ENCODE results near the gene SNX8. TPM values are rescaled to one million over a fixed set of nuclear protein-coding genes. Genes with fewer than 3 reads are reported as not detected.

Gene SNX8
- total and polyA plus RNA-seq, 4 experiments from 2014 or later = 6.6 to 9.9 (median 7.2) TPM

- Mint-ChIP-seq H3K27me3 (no peaks in the 10 kb centered on the region), H3K27ac (peak overlapping the region in 6 of 7 donors; percentile 5 to 79 (median 45)), H3K9me3 (no peaks in the 10 kb centered on the region), H3K4me3 (peak overlapping the region; percentile 17 to 89 (median 58)), H3K4me1 (peaks cover 30 to 63% (median 48%) of the 10 kb centered on the region in 4 donors), H3K36me3 (peaks cover 16 to 39% of the 10 kb centered on the region in 2 donors)
- ChIA-PET CTCF (ENCODE audit: partially characterized antibody) (no interaction called here), POLR2A (ENCODE audit: partially characterized antibody) (no interaction called here)
- peaks cover 54% of the 10 kb centered on the region for H3K4me1 ChIP-seq (ENCODE audit: insufficient read depth, low read length)
- H3K27me3 ChIP-seq (ENCODE audit: insufficient read depth, low read length) = no peaks in the 10 kb centered on the region
- no peak for DNase-seq
- no peaks in the 10 kb centered on the region for H3K9me3 ChIP-seq (ENCODE audit: control insufficient read depth in 1 of 2, low read length in 2 of 2)
- H3K36me3 ChIP-seq (ENCODE audit: insufficient read depth, low read length) = peaks cover 9% of the 10 kb centered on the region
- no peak overlapping the region for H3K4me3 ChIP-seq (ENCODE audit: low read length in 2 of 2)
- H3K27ac ChIP-seq (ENCODE audit: low read depth, low read length) = no peak overlapping the region
- intact Hi-C loops (cut with micrococcal nuclease) = no loop called here
Measured at GRCh38 chr7:2357165-2357564, 42.9 kb upstream of the SNX8 start.

- ChIA-PET POLR2A (ENCODE audit: partially characterized antibody) (interaction anchor here (3.0 to 3.4 kb wide), 2 partner anchors 49 to 785 kb away, joined by 12 to 52 read pairs; partner anchors contain the start of genes CHST12 and PSMG3), CTCF (ENCODE audit: partially characterized antibody) (interaction anchor here (0.8 to 1.9 kb wide), 5 partner anchors 8 to 777 kb away, joined by 3 to 4 read pairs (median 3); partner anchors contain the start of gene CHST12)
- Mint-ChIP-seq H3K27ac (peak overlapping the region; percentile 71 to 91 (median 79)), H3K9me3 (no peaks in the 10 kb centered on the region), H3K36me3 (peaks cover 13 to 32% of the 10 kb centered on the region in 2 donors), H3K4me3 (peak overlapping the region; percentile 75 to 89 (median 87)), H3K27me3 (no peaks in the 10 kb centered on the region), H3K4me1 (peaks cover 28 to 61% (median 47%) of the 10 kb centered on the region in 4 donors)
- Histone ChIP-seq H3K36me3 (ENCODE audit: insufficient read depth, low read length) (peaks cover 5% of the 10 kb centered on the region), H3K27me3 (ENCODE audit: insufficient read depth, low read length) (no peaks in the 10 kb centered on the region), H3K4me1 (ENCODE audit: insufficient read depth, low read length) (peaks cover 54% of the 10 kb centered on the region), H3K27ac (ENCODE audit: low read depth, low read length) (peak overlapping the region; percentile 95), H3K9me3 (ENCODE audit: control insufficient read depth in 1 of 2, low read length in 2 of 2) (no peaks in the 10 kb centered on the region), H3K4me3 (ENCODE audit: low read length in 2 of 2) (peak overlapping the region; percentile 67 to 90)
- intact Hi-C loops (cut with micrococcal nuclease) = no loop called here
- DNase-seq = no peak
Measured at GRCh38 chr7:2355705-2356008, 41.4 kb upstream of the SNX8 start.

GRCh38 chr7:2354939-2355704, 40.9 kb upstream of the SNX8 start:
- no peaks in the 10 kb centered on the region for H3K27me3 ChIP-seq (ENCODE audit: insufficient read depth, low read length)

GRCh38 chr7:2354186-2354938, 40.1 kb upstream of the SNX8 start, which contains the start of gene EIF3B:
TSS of gene EIF3B (plus strand) at chr7:2354827. CDS start at chr7:2354922, 95 bp downstream.
- Mint-ChIP-seq H3K4me3 (peak within 1 kb of the TSS; percentile 89 to 98 (median 95)), H3K9me3 (no peaks in the 10 kb centered on the region), H3K27ac (peak within 1 kb of the TSS; percentile 99 to 100 (median 100)), H3K27me3 (no peaks in the 10 kb centered on the region), H3K36me3 (peaks cover 5 to 19% of the 10 kb centered on the region in 2 donors), H3K4me1 (peaks cover 16 to 48% (median 35%) of the 10 kb centered on the region in 4 donors)
- Histone ChIP-seq H3K27ac (ENCODE audit: low read depth, low read length) (peak within 1 kb of the TSS; percentile 95), H3K9me3 (ENCODE audit: control insufficient read depth in 1 of 2, low read length in 2 of 2) (no peaks in the 10 kb centered on the region), H3K27me3 (ENCODE audit: insufficient read depth, low read length) (no peaks in the 10 kb centered on the region), H3K4me3 (ENCODE audit: low read length in 2 of 2) (peak within 1 kb of the TSS; percentile 68 to 90), H3K36me3 (ENCODE audit: insufficient read depth, low read length) (no peaks in the 10 kb centered on the region), H3K4me1 (ENCODE audit: insufficient read depth, low read length) (peaks cover 46% of the 10 kb centered on the region)
- DNase-seq = peak; percentile 91 to 96 (median 95)
- intact Hi-C loops (cut with micrococcal nuclease) = loop anchor here (1.0 kb wide), 4 partner anchors 40 to 850 kb away; partner anchors contain the start of genes CHST12, INTS1, MAD1L1 and SNX8
- POLR2A ChIA-PET (ENCODE audit: partially characterized antibody) = interaction anchor here (0.6 to 3.4 kb wide), 20 partner anchors 9 to 1523 kb away, joined by 3 to 52 read pairs (median 4); partner anchors contain the start of genes CHST12, MAD1L1, MICALL2 and PSMG3
- CTCF ChIA-PET (ENCODE audit: partially characterized antibody) = interaction anchor here (1.7 kb wide), 1 partner anchor 77 kb away, joined by 4 read pairs; no protein-coding TSS in a partner anchor

More at GRCh38 chr7:2354939-2355704, 40.9 kb upstream of the SNX8 start:
- Histone ChIP-seq H3K36me3 (ENCODE audit: insufficient read depth, low read length) (peaks cover under 1% of the 10 kb centered on the region), H3K4me3 (ENCODE audit: low read length in 2 of 2) (peak overlapping the region; percentile 68 to 90), H3K9me3 (ENCODE audit: control insufficient read depth in 1 of 2, low read length in 2 of 2) (no peaks in the 10 kb centered on the region), H3K4me1 (ENCODE audit: insufficient read depth, low read length) (peaks cover 54% of the 10 kb centered on the region), H3K27ac (ENCODE audit: low read depth, low read length) (peak overlapping the region; percentile 95)
- H3K9me3 Mint-ChIP-seq = no peaks in the 10 kb centered on the region
- DNase-seq = peak in 1 of 5 donors; percentile 16
- intact Hi-C loops (cut with micrococcal nuclease) = loop anchor here (1.0 kb wide), 4 partner anchors 41 to 851 kb away; partner anchors contain the start of genes CHST12, INTS1, MAD1L1 and SNX8
- ChIA-PET POLR2A (ENCODE audit: partially characterized antibody) (interaction anchor here (1.0 to 3.4 kb wide), 11 partner anchors 9 to 896 kb away, joined by 3 to 52 read pairs (median 4); partner anchors contain the start of genes CHST12, MICALL2 and PSMG3), CTCF (ENCODE audit: partially characterized antibody) (interaction anchor here (0.8 to 1.9 kb wide), 6 partner anchors 7 to 776 kb away, joined by 3 to 4 read pairs (median 4); partner anchors contain the start of gene CHST12)
- H3K4me3 Mint-ChIP-seq = peak overlapping the region; percentile 85 to 98 (median 94)
- peaks cover 8 to 27% of the 10 kb centered on the region in 2 donors for H3K36me3 Mint-ChIP-seq
- peaks cover 23 to 55% (median 42%) of the 10 kb centered on the region in 4 donors for H3K4me1 Mint-ChIP-seq
- H3K27ac Mint-ChIP-seq = peak overlapping the region in 6 of 7 donors; percentile 60 to 100 (median 82)
- H3K27me3 Mint-ChIP-seq = no peaks in the 10 kb centered on the region

GRCh38 chr7:2353936-2354185, 39.6 kb upstream of the SNX8 start:
- Histone ChIP-seq H3K9me3 (ENCODE audit: control insufficient read depth in 1 of 2, low read length in 2 of 2) (no peaks in the 10 kb centered on the region), H3K4me3 (ENCODE audit: low read length in 2 of 2) (peak overlapping the region; percentile 68 to 72), H3K27me3 (ENCODE audit: insufficient read depth, low read length) (no peaks in the 10 kb centered on the region), H3K27ac (ENCODE audit: low read depth, low read length) (peak overlapping the region; percentile 95), H3K4me1 (ENCODE audit: insufficient read depth, low read length) (peaks cover 41% of the 10 kb centered on the region), H3K36me3 (ENCODE audit: insufficient read depth, low read length) (no peaks in the 10 kb centered on the region)
- H3K27me3 Mint-ChIP-seq = no peaks in the 10 kb centered on the region
- POLR2A ChIA-PET (ENCODE audit: partially characterized antibody) = interaction anchor here (0.6 to 3.4 kb wide), 20 partner anchors 10 to 1522 kb away, joined by 3 to 52 read pairs (median 4); partner anchors contain the start of genes CHST12, MAD1L1, MICALL2 and PSMG3
- peaks cover 11 to 43% (median 30%) of the 10 kb centered on the region in 4 donors for H3K4me1 Mint-ChIP-seq
- peak overlapping the region; percentile 89 to 98 (median 95) for H3K4me3 Mint-ChIP-seq
- intact Hi-C loops (cut with micrococcal nuclease) = loop anchor here (1.0 kb wide), 4 partner anchors 40 to 850 kb away; partner anchors contain the start of genes CHST12, INTS1, MAD1L1 and SNX8
- peak overlapping the region; percentile 99 to 100 (median 100) for H3K27ac Mint-ChIP-seq
- CTCF ChIA-PET (ENCODE audit: partially characterized antibody) = interaction anchor here (1.7 kb wide), 1 partner anchor 78 kb away, joined by 4 read pairs; no protein-coding TSS in a partner anchor
- no peaks in the 10 kb centered on the region for H3K9me3 Mint-ChIP-seq
- peaks cover 5 to 15% of the 10 kb centered on the region in 2 donors for H3K36me3 Mint-ChIP-seq
- peak in 2 of 5 donors; percentile 89 to 92 for DNase-seq

- Mint-ChIP-seq H3K27me3 (no peaks in the 10 kb centered on the region), H3K36me3 (peaks cover 5 to 15% of the 10 kb centered on the region in 2 donors), H3K27ac (peak overlapping the region; percentile 99 to 100 (median 100)), H3K4me3 (peak overlapping the region; percentile 89 to 98 (median 95)), H3K9me3 (no peaks in the 10 kb centered on the region), H3K4me1 (peaks cover 11 to 39% (median 29%) of the 10 kb centered on the region in 4 donors)
- intact Hi-C loops (cut with micrococcal nuclease) = no loop called here
- Histone ChIP-seq H3K27me3 (ENCODE audit: insufficient read depth, low read length) (no peaks in the 10 kb centered on the region), H3K4me1 (ENCODE audit: insufficient read depth, low read length) (peaks cover 37% of the 10 kb centered on the region), H3K36me3 (ENCODE audit: insufficient read depth, low read length) (no peaks in the 10 kb centered on the region), H3K27ac (ENCODE audit: low read depth, low read length) (peak overlapping the region; percentile 95), H3K9me3 (ENCODE audit: control insufficient read depth in 1 of 2, low read length in 2 of 2) (no peaks in the 10 kb centered on the region), H3K4me3 (ENCODE audit: low read length in 2 of 2) (peak overlapping the region; percentile 68 to 72)
- no peak for DNase-seq
- POLR2A ChIA-PET (ENCODE audit: partially characterized antibody) = interaction anchor here (0.7 to 3.4 kb wide), 16 partner anchors 11 to 1522 kb away, joined by 3 to 52 read pairs (median 4); partner anchors contain the start of genes CHST12, MAD1L1, MICALL2 and PSMG3
- CTCF ChIA-PET (ENCODE audit: partially characterized antibody) = interaction anchor here (1.7 kb wide), 1 partner anchor 78 kb away, joined by 4 read pairs; no protein-coding TSS in a partner anchor
Measured at GRCh38 chr7:2353113-2353935, 39.1 kb upstream of the SNX8 start.

Data from CD4-positive, alpha-beta memory T cell (primary cell).